ENCODE measurements around the gene PDZRN4. TPM values are rescaled to one million over a fixed set of nuclear protein-coding genes. Genes with fewer than 3 reads are reported as not detected.

The PDZRN4 gene
- total RNA-seq, 2 donors from 2014 or later = 0.89 to 1.6 TPM

GRCh38 chr12:41619705-41620104, 431.6 kb downstream of the PDZRN4 start:
- Histone ChIP-seq H3K27me3 (no peaks in the 10 kb centered on the region), H3K27ac (no peak overlapping the region), H3K9me3 (peaks cover 0 to 5% of the 10 kb centered on the region in 2 donors), H3K4me1 (no peaks in the 10 kb centered on the region), H3K36me3 (no peaks in the 10 kb centered on the region), H3K4me3 (no peak overlapping the region)
- no peak for DNase-seq (ENCODE audit: low spot score)
- TF ChIP-seq CTCF (IDR thresholded peaks at IDR 0.05) = no peak

DNA sequence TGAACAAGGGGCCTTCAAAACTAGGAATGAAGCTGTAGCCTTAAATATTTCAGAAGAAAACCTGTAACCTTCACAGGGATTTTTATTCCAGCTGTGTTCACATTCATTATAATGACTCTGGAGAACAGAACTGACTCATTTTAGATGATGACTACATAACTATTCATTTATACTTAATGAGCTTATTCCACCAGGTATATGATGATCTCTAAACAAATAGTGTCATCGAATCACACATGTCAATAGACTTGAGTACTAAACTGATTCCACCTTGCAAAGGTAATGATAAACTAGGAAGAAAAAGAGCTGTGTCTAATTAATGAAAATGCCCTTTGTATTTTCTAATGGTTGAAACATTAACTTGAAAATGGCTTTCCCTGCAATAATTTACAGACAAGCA, 433.2 kb downstream of the PDZRN4 start:
- no peak for TF ChIP-seq CTCF (IDR thresholded peaks at IDR 0.05)
- no peaks in the 10 kb centered on the region for H3K36me3 ChIP-seq
- peaks cover 0 to 5% of the 10 kb centered on the region in 2 donors for H3K9me3 ChIP-seq
- H3K4me3 ChIP-seq = no peak overlapping the region
- H3K27me3 ChIP-seq = no peaks in the 10 kb centered on the region
- H3K27ac ChIP-seq = no peak overlapping the region
- no peak for DNase-seq (ENCODE audit: low spot score)
- no peaks in the 10 kb centered on the region for H3K4me1 ChIP-seq
